ENCODE results near the gene HIGD1C.
"Not testable (repeated sequence)": the region's sequence is repeated elsewhere in the genome, so short reads cannot be mapped to it uniquely, and the experiment has no call there.

The HIGD1C gene

GRCh38 chr12:50934371-50934851 lies 17.9 kb upstream of the HIGD1C start:
- no peak for DNase-seq

GRCh38 chr12:50934981-50935807 lies 17.1 kb upstream of the HIGD1C start:
- no peak for DNase-seq

DNA sequence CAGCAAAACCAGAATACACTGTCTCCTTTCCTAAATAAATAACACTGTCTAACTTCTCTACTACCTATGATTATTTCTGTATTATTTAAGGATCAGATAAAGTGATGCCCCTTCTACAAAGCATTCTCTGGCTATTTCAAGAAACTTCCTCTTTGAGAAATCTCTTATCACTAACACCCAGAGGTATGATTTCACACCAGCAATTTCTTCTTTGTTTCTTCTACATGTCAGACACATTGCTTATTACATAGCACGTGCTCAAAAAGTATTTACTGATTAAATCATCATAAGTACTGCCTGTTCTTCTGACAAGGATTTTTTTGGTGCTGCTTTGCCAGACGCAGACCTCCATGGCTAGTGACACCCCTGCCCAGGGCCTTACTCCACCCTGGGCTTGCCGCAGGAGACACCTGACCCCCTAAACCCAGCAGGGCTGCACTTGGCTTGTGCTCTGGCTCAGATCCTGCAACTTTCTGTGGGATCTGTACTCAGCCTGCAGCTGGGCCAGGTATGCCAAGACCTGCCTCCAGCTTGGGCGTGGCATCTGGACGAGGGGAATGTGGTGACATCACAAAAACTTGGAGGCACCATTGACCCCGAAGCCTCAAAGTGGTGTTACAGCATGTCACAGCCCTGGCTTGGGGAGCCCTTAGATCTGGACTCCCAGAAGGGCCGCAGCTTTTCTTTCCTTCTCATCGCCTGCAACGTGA lies 15.4 kb upstream of the HIGD1C start:
- no peak for DNase-seq

- DNase-seq = no peak
Observed at GRCh38 chr12:50937653-50938052, 14.7 kb upstream of the HIGD1C start.

DNA sequence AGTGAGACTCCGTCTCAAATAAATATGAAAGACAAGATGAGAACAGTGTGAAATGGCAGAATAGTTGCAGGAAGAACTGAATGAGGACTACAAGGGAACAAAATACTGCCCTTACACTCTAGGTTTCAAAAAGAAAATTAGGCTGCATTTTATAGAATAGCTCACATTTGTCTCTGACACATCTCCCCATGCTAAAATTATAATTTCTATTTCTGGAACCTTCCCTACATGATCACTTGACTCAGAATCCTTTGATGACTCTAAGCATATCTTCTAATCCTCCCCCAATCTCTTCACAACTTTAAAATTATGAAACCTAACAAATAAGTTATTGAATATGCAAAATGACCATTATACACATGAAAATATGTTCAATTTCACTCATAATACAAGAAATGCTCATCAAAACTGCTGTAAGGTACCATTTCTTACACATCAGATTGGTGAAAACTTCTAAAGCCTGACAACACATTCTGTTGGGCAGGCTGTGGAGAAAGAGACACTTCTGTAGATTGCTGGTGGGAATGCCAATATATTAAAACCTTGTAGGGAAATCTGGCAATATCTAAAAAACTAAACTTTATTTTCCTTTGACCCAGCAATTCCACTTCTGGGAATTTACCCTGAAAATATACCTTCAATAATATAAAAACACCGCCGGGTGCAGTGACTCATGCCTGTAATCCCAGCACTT lies 4.3 kb upstream of the HIGD1C start:
- DNase-seq = no peak

DNA sequence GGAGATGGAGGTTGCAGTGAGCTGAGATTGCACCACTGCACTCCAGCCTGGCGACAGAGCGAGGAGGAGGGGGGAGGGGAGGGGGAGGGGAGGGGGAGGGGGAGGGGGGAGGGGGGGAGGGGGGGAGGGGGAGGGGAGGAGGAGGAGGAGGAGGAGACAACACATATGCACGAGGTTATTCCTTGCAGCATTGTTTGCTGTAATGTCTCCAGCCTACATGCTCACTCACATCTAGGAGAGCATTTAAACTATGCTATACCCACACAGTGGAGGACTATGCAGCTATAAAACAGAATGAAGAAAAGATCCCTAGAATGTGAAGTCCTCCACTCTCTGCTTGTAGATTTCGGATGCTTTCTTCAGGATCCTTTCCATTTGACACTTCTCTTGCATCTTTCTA lies 3.5 kb upstream of the HIGD1C start:
- no peak for DNase-seq

- no peak for DNase-seq
Observed at GRCh38 chr12:50949801-50950302, 2.5 kb upstream of the HIGD1C start.

GRCh38 chr12:50951112-50951511 lies 1.2 kb upstream of the HIGD1C start:
- DNase-seq = no peak

GRCh38 chr12:50953047-50953446 lies 703 bp downstream of the HIGD1C start:
- DNase-seq = no peak

GRCh38 chr12:50954789-50955188 lies 2.4 kb downstream of the HIGD1C start:
- DNase-seq = not testable (repeated sequence)

- no peak for DNase-seq
Observed at GRCh38 chr12:50955288-50955687, 2.9 kb downstream of the HIGD1C start.

GRCh38 chr12:50955697-50956096 lies 3.4 kb downstream of the HIGD1C start:
- DNase-seq = no peak

- no peak for DNase-seq
Observed at GRCh38 chr12:50960130-50960529, 7.8 kb downstream of the HIGD1C start.

DNA sequence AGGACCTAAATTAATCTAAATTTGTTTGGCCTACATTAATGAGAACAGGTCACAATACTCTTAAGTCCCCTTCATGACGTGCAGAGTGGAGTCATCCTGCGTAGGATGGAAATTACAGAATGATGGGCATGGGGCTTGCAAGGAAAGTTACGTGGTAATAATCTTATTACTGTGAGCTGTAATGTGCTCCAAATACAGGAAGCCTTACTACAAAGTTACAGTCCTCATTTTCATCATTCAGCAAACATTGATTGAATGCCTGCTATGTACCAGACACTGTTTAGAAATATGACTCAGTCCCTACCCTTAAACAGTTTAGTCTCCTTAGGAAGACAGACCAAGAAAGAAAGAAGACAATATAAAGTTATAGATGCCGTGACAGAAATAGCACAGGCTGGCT lies 9.4 kb downstream of the HIGD1C start:
- no peak for DNase-seq

- DNase-seq = no peak
Observed at GRCh38 chr12:50964432-50964831, 12.1 kb downstream of the HIGD1C start.

DNA sequence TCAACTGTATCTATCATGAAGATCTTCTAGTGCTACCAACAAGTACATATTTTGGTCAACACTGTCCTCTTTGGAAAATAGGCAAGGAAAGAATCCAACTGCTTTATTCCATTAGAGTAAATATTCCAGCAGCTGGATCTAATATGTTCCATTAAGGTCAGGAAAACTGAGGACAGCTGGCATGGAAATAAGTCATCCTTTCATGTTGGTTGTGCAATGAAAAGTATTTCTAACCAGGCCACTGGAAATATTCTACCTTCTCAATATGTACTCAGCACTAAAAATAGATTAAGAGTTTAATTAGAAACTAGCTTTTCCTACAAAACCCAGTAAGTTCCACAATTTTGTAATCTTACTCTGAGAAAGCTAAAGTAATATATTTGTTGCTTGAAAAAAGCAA lies 19.6 kb downstream of the HIGD1C start:
- DNase-seq = no peak

DNA sequence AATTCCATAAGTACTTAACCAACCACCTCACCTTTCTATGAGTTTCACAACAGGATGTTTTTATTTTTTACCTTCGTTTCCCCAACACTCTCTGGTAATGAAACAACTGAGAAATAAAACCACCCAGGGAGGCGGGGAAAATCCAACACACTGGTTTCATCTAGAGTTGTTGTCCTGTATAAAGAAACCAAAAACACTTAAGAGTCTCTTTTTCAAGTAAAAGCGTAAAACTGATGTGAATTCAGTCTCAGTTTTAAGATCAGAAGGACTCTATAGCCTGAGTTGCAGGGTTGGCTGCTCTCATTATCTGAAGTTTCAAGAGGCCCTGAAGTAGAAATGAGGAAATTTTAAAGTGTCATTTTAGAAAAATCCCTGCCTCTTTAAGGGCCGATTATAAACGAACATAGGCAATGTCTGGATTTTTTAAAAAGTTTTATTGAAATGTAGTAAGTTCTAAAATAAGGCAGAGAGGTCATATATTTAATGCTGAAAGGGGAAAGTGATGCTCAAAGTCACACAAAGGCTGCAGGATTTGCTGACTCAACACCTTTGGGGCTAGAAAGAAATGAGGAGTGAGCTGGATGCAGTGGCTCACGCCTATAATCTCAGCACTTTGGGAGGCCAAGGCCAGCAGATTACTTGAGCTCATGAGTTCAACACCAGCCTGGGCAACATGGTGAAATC lies 27.2 kb downstream of the HIGD1C start:
- no peak for DNase-seq

GRCh38 chr12:50980545-50980944 lies 28.2 kb downstream of the HIGD1C start:
- DNase-seq = no peak

DNA sequence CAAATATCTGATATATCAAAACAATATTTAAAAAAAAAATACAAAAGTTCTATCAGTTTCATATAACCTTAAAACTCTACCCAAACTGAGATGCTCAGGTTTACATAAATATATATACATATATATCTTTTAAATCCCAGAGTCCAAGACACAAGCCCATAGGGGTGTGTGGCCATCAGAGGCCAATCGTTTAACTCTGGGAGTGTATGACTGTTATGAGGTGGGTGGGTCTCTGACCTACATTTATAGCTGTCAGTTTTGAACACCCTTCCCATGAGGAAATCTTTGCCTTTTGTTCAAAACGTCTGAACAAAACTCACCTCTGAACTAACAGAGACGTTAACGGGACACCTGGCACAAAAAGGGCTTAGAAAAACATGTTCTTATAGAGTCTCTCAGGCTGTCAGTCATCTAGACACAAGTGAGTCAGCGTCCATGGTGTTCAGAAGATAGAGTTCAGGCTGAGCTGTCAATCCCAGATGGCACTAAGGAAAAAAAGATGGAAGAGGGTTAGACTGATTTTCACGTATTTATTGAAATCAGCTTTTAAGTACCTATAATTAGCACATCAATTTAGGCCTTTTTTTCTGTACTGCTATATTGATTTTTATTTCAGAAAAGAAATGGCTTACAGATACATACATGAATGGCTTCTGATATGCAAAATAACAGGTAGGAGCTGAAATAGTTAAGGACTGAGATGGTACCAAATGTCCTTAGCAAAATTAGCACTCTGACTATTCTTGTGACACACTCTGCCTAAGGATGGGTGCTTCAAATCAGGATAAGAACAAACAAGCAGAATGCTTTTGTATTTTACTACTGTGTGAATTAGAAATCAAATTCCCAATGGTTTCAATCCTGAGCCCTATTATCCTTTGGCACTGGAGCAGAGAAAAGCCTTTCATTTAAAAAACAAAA lies 29.2 kb downstream of the HIGD1C start:
- DNase-seq = no peak

GRCh38 chr12:50984586-50985298 lies 32.4 kb downstream of the HIGD1C start:
- DNase-seq = no peak

- DNase-seq = no peak
Observed at GRCh38 chr12:50985322-50985721, 33.0 kb downstream of the HIGD1C start.
